ENCODE measurements around the gene APOBEC3A. TPM values are rescaled to one million over a fixed set of nuclear protein-coding genes. Genes with fewer than 3 reads are reported as not detected.

Gene APOBEC3A
- total and polyA plus RNA-seq, 2 of the 13 experiments (the other 11 are each of a cell fraction or from before 2014, with no cell fraction given) = not detected

GRCh38 chr22:38923463-38924346 lies 33.7 kb upstream of the APOBEC3A start (continued):
- TF ChIP-seq ZNF235 (CRISPR knock-in tag; IDR thresholded peaks at IDR 0.05; ENCODE audit: borderline replicate concordance) = no peak
- TF ChIP-seq, protein P1, sequence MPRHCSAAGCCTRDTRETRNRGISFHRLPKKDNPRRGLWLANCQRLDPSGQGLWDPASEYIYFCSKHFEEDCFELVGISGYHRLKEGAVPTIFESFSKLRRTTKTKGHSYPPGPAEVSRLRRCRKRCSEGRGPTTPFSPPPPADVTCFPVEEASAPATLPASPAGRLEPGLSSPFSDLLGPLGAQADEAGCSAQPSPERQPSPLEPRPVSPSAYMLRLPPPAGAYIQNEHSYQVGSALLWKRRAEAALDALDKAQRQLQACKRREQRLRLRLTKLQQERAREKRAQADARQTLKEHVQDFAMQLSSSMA (CRISPR knock-in tag; IDR thresholded peaks at IDR 0.05) = no peak
- TF ChIP-seq, protein P2, sequence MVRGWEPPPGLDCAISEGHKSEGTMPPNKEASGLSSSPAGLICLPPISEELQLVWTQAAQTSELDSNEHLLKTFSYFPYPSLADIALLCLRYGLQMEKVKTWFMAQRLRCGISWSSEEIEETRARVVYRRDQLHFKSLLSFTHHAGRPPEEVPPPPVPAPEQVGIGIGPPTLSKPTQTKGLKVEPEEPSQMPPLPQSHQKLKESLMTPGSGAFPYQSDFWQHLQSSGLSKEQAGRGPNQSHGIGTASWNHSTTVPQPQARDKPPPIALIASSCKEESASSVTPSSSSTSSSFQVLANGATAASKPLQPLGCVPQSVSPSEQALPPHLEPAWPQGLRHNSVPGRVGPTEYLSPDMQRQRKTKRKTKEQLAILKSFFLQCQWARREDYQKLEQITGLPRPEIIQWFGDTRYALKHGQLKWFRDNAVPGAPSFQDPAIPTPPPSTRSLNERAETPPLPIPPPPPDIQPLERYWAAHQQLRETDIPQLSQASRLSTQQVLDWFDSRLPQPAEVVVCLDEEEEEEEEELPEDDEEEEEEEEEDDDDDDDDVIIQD (CRISPR knock-in tag; IDR thresholded peaks at IDR 0.05; ENCODE audit: low read depth) = peak; percentile 27; the same call in 1 of the 2 replicates
- TF ChIP-seq, protein P3, sequence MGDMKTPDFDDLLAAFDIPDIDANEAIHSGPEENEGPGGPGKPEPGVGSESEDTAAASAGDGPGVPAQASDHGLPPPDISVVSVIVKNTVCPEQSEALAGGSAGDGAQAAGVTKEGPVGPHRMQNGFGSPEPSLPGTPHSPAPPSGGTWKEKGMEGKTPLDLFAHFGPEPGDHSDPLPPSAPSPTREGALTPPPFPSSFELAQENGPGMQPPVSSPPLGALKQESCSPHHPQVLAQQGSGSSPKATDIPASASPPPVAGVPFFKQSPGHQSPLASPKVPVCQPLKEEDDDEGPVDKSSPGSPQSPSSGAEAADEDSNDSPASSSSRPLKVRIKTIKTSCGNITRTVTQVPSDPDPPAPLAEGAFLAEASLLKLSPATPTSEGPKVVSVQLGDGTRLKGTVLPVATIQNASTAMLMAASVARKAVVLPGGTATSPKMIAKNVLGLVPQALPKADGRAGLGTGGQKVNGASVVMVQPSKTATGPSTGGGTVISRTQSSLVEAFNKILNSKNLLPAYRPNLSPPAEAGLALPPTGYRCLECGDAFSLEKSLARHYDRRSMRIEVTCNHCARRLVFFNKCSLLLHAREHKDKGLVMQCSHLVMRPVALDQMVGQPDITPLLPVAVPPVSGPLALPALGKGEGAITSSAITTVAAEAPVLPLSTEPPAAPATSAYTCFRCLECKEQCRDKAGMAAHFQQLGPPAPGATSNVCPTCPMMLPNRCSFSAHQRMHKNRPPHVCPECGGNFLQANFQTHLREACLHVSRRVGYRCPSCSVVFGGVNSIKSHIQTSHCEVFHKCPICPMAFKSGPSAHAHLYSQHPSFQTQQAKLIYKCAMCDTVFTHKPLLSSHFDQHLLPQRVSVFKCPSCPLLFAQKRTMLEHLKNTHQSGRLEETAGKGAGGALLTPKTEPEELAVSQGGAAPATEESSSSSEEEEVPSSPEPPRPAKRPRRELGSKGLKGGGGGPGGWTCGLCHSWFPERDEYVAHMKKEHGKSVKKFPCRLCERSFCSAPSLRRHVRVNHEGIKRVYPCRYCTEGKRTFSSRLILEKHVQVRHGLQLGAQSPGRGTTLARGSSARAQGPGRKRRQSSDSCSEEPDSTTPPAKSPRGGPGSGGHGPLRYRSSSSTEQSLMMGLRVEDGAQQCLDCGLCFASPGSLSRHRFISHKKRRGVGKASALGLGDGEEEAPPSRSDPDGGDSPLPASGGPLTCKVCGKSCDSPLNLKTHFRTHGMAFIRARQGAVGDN (CRISPR knock-in tag; IDR thresholded peaks at IDR 0.05) = peak; percentile 45; the same call in 1 of the 2 replicates
- TF ChIP-seq, protein P4, sequence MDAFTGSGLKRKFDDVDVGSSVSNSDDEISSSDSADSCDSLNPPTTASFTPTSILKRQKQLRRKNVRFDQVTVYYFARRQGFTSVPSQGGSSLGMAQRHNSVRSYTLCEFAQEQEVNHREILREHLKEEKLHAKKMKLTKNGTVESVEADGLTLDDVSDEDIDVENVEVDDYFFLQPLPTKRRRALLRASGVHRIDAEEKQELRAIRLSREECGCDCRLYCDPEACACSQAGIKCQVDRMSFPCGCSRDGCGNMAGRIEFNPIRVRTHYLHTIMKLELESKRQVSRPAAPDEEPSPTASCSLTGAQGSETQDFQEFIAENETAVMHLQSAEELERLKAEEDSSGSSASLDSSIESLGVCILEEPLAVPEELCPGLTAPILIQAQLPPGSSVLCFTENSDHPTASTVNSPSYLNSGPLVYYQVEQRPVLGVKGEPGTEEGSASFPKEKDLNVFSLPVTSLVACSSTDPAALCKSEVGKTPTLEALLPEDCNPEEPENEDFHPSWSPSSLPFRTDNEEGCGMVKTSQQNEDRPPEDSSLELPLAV (CRISPR knock-in tag; conservative IDR thresholded peaks at IDR 0.05; ENCODE audit: low read depth) = no peak
- TF ChIP-seq AGO2 (optimal IDR thresholded peaks at IDR 0.05; ENCODE audit: low read depth, low read length) = no peak
- TF ChIP-seq, protein P5, sequence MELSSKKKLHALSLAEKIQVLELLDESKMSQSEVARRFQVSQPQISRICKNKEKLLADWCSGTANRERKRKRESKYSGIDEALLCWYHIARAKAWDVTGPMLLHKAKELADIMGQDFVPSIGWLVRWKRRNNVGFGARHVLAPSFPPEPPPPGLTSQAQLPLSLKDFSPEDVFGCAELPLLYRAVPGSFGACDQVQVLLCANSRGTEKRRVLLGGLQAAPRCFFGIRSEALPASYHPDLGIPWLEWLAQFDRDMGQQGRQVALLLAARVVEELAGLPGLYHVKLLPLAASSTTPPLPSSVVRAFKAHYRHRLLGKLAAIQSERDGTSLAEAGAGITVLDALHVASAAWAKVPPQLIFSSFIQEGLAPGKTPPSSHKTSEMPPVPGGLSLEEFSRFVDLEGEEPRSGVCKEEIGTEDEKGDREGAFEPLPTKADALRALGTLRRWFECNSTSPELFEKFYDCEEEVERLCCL (CRISPR knock-in tag; IDR thresholded peaks at IDR 0.05; ENCODE audit: borderline replicate concordance) = no peak
- no peak for TF ChIP-seq MBD4 (IDR thresholded peaks at IDR 0.05; ENCODE audit: borderline replicate concordance, low read length)
- TF ChIP-seq ZNF251 (CRISPR knock-in tag; IDR thresholded peaks at IDR 0.05) = no peak
- no peak for TF ChIP-seq ZHX1 (CRISPR knock-in tag; IDR thresholded peaks at IDR 0.05; ENCODE audit: low read depth)
- TF ChIP-seq, protein P6, sequence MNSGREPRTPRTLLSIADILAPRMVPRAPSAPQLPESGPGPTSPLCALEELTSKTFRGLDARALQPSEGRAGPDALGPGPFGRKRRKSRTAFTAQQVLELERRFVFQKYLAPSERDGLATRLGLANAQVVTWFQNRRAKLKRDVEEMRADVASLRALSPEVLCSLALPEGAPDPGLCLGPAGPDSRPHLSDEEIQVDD (CRISPR knock-in tag; IDR thresholded peaks at IDR 0.05; ENCODE audit: borderline replicate concordance) = no peak
- no peak for TF ChIP-seq MNT (IDR thresholded peaks at IDR 0.05)
